ENCODE data around the gene HMCN1. TPM values are rescaled to one million over a fixed set of nuclear protein-coding genes. Genes with fewer than 3 reads are reported as not detected.
A peak's percentile ranks its signal among the peaks of the same experiment; 100 is the strongest.

The HMCN1 gene
- total RNA-seq, 1 experiment from 2014 or later: 14.9 TPM

DNA sequence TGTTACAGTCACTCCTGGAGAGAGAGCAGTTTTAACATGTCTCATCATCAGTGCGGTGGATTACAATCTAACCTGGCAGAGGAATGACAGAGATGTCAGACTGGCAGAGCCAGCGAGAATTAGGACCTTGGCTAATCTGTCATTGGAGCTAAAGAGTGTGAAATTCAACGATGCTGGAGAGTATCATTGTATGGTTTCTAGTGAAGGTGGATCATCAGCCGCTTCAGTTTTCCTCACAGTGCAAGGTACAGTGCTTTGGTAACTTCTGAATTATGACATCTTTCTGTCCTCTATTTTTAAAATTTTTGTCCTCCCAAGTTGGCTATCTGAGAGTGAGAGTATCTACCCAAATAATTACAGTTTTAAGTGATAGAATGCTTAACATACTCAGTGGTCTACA lies 199.4 kb downstream of the HMCN1 start:
- DNase-seq (ENCODE audit: low spot score): no peak
- in situ Hi-C loops (cut with HindIII; ENCODE audit: low sequenced_read_pairs): no loop called here

DNA sequence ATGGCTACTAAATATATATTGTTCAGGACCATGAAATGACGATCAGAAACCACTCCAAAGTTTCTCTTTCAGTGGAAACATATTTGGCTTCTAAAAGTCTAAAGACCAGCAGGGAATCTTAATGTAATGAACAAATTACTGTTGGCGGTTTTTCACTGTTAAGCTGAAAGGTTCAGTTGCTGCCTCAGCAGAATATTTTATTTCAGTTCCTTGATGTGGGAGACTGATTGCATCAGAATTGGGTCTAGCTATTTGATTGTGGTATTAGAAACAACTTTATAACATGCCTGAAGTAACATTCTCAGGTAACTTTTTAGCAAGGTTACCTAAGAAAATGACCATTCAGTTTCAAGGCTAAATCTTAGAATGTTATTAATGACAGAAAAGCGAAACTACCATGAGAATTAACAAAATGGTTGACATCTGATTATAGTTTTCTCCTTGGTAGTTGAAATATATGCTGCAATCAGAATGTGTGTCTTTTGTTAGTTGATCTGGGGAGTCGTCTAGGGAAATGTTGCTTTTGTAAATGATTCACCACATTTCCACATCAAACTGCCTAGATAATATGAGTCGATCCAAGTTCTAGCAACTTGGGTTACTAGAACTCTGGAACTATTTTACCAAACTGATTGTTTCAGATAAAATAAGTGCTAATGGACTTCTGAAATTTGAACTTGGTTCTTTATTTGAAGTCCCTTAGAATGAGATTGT lies 200.4 kb downstream of the HMCN1 start:
- in situ Hi-C loops (cut with HindIII; ENCODE audit: low sequenced_read_pairs): no loop called here
- no peak for DNase-seq (ENCODE audit: low spot score)

DNA sequence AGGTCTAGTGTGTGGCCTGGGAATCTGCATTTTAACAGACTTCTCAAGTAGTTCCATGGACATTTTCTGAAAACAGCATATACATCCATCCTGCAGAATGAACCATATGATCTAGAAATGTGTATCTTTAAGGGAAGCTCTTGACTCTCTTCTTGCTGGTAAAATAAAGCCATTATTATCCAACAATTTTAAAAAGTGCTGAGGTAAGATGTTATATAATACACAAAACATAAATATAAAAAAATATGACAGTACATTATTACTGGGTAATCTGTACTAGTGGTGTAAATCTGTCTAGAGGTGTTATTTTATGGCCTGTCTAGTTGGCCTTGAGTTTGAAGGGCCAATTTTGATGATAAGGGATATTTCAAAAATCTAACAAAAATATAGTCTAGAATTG lies 201.2 kb downstream of the HMCN1 start:
- in situ Hi-C loops (cut with HindIII; ENCODE audit: low sequenced_read_pairs): no loop called here
- DNase-seq (ENCODE audit: low spot score): no peak

DNA sequence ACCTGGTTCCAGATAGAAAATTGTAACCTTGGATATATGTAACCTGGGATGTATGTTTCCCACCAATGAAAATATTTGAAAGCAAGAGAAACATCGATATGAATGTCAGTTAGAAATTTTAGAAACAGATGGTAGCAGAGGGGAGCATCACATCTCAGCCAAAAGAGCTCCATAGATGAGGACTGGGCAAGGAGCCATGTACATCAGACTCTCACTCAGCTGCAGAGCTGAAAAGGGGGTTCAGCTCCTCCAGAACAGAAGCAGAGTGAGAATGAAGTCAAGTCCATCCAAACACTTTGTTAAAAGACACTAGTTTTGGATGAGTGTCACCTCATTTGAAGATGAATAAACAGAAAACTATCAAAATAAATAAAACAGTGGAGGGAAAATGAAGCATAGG lies 202.4 kb downstream of the HMCN1 start:
- in situ Hi-C loops (cut with HindIII; ENCODE audit: low sequenced_read_pairs): no loop called here
- DNase-seq (ENCODE audit: low spot score): peak; percentile 93

DNA sequence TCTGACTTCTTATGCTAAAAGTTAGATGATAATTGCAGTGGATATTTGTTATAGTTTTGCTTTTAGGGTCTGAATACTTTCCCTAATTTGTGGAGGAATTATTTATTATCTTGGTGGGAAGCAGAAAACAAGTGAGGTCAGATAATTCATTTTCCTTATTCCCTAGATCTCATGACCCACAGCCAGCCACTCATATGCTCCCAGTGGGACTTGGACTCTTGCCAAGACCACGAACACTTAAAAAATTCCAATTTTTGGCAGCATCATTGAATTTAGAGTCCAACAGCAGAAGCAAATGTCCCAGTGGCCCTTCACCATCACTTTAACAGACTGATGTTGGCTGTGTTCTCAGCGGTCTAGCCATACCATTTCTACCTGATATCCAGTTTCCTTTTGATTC lies 204.2 kb downstream of the HMCN1 start:
- DNase-seq (ENCODE audit: low spot score): no peak
- in situ Hi-C loops (cut with HindIII; ENCODE audit: low sequenced_read_pairs): no loop called here

DNA sequence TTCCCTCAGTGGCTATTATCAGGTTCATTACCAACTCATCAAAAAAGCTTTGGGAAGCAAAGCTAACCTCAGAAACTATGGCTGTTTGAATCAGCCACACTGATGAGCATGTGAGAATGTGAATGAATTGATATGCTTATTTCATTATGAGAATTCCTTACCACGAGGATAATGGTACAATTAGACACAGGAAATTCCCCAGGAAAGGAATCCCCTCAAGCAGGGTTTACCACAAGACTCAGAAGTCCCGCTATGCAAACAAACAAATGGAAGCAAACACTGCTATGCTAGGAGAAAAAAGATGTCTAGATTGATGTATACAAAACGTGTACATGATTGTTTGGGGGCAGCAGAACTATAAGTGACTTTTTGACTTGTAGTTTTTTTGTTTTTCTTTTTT lies 205.0 kb downstream of the HMCN1 start:
- DNase-seq (ENCODE audit: low spot score): no peak
- in situ Hi-C loops (cut with HindIII; ENCODE audit: low sequenced_read_pairs): no loop called here

DNA sequence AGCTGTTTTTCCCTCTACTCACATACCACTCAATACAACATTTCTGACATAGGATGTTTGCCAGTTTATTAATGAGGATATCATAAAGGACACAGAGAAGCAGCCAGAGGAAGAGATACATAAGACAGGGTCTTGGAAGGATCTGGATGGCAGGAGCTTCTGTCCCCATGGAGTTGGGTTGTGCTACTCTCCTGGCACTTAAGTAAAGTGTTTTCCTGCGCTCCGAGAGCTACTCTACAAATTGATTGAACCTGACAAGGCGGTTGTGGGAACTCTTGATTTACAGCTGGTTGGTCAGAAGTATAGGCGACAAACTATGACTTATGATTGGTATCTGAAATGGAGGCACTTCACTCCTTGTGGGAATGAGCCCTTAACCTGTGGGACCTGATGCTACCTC lies 208.8 kb downstream of the HMCN1 start:
- in situ Hi-C loops (cut with HindIII; ENCODE audit: low sequenced_read_pairs): no loop called here
- no peak for DNase-seq (ENCODE audit: low spot score)

DNA sequence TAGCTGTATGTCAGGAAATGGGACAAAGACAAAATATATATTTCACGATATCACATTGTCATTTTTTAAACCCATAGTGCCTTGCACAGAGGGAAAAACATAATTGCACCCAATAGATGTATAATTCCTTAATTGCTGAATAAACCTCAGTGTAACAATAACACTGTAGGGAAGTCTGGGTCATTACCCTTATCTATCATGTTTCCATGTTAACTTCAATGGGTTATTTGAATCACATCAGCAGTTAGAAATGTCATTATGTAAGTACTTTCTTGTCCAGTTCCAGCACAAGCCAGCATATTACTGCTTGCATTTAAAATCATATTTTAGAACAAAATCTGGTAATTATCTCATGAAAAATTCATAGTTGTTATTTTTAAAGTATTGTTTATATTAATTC lies 222.7 kb downstream of the HMCN1 start:
- in situ Hi-C loops (cut with HindIII; ENCODE audit: low sequenced_read_pairs): no loop called here
- DNase-seq (ENCODE audit: low spot score): no peak

DNA sequence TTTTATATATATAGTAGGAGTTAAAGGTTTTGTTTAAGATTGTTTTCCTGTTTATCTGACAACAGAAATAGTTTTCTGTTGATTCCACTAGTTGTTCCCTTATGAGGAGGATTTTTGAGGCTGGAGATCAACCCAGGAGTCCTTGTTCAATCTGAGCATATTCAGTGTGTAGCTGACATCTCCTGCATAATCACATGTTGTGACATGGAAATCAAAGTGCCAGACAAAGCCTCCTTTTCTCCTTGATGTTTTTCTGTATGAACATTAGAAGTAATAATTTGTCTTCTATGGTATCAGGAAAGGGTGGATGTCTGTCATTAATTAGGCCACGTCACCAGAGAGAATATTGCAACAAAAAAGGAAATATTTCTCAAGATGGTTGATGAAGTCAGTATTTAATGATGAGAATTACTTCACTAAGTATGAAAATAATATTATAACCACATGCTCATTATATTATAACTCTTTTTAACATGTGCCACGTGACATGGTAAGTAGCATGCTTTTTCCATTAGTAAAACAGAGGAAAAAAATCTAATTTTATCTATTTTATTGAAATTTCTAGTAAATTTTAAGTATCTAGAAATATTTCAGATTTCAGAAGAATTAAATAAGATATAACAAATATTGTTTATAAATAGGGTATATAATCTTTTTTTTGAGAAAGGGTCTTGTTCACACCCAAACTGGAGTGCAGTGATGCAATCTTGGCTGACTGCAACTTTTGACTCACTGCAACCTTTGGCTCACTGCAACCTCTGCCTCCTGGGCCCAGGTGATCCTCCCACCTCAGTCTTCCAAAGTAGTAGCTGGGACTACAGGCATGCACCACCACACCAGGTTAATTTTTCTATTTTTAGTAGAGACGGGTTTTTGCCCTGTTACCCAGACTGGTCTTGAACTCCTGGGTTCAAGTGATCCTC lies 223.5 kb downstream of the HMCN1 start:
- in situ Hi-C loops (cut with HindIII; ENCODE audit: low sequenced_read_pairs): no loop called here

DNA sequence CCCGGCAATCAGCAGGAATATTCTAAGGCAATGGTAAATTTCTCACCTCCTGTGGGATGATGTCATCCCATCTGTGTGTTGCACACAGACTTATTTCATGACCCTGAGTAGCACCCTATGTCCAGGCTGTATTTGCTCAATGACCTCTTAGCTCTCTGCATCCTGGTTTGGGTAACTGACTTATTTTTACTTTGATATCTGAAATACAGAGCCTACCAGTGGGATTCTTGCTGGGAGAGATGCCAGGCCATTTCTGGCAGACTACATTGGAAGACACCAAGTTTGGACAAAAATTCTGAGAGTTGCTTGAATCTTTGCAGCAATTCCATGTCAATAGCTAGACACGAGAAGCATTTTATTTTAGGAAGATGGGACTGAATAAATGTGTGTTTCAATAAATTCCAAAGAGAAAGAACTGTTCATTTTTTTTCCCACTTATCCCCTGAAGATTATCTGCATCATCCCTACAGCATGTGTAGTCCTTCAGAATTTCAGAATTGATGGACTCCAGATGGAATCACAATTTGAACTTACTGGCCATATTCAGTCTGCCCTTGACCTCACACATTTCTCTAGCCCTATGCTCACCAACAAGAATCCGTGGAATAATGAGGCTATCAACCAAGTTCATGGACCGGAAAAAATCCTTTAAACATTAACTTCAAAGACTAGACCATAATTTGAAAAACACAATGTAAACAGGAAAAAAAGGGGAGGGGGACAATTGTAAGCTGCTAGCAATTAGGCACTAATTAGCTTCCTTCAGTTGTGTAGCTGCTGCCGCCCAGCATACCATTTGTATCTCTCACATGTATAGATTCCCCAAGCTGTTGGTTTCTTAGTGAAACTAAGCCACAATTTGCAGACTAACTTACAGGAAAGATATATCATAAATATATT lies 226.5 kb downstream of the HMCN1 start:
- in situ Hi-C loops (cut with HindIII; ENCODE audit: low sequenced_read_pairs): no loop called here
- DNase-seq (ENCODE audit: low spot score): no peak

More for the DNA sequence above, 223.5 kb downstream of the HMCN1 start:
- DNase-seq (ENCODE audit: low spot score): no peak

DNA sequence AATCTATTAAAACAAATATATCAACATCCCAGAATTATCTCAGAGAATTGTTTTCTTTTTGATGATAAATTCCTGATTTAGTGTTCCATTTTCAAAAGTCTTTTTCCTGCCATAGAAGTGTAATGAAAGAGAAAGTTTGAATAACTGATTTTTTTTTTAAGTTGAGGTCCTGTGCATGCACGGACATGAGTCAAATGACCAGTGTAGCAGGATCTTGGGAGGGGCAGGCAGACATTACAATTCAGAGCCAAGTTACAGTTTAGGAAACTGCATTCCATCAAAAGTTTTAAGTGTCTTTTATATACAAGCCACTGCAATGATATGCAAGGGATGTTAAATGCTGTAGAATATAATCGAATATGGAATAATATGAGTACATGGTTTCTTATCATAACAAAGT lies 227.5 kb downstream of the HMCN1 start:
- in situ Hi-C loops (cut with HindIII; ENCODE audit: low sequenced_read_pairs): no loop called here
- DNase-seq (ENCODE audit: low spot score): no peak

DNA sequence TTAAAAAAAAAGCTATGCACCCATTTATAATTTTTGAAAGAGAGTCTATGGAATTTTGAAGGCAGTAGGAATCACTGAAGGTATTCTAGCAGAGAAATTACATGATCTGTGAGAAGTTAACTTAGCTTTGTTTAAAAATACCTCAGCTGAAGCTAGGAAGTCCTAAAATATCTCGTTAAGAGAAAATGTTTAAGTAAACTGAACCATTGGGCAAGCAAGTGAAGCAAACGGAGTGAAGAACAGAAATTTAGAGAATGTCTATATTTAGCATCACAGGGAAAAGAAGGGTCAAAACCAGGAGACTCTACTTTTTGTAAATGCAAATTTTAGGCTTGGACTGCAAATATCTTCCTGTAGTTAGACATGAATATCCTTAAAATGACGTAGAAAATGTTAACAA lies 230.8 kb downstream of the HMCN1 start:
- no peak for DNase-seq (ENCODE audit: low spot score)
- in situ Hi-C loops (cut with HindIII; ENCODE audit: low sequenced_read_pairs): no loop called here

DNA sequence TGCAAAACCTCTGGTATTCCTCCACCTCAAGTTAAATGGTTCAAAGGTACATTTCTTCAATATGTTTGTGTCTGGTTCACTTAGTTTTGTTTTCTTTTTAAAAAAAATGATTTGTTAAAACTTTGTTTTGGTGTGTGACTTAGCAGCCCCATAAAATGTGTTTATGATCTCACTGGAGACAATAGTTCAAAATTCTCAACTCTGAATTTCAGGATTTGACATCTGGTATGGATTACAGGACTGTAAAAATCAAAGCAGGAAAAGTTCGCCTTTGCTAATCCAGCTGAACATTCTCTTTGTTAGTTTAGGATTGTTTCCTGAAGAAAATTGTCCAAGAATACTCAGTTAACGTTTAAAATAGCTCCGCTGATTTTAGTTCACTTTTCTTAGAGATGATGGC lies 231.7 kb downstream of the HMCN1 start:
- in situ Hi-C loops (cut with HindIII; ENCODE audit: low sequenced_read_pairs): no loop called here
- DNase-seq (ENCODE audit: low spot score): no peak

DNA sequence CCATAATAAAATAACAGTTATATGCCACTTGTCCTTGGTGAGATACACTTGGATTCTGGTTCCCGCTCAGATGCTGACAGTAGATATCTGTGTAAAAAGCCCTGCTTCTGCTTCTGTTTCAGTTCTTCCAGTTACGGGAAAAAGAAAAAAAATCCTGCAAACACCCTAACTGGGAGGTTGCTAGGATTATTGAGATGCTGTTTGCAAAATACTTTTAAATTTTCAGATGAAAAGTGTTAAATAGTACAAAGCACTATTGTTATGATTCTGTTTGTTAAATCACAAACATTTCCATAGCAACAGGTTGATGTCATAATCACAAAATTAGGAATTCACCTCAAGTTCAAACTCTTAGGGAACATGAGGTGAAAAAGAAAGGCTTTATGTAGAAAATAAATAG lies 232.3 kb downstream of the HMCN1 start:
- in situ Hi-C loops (cut with HindIII; ENCODE audit: low sequenced_read_pairs): no loop called here
- no peak for DNase-seq (ENCODE audit: low spot score)

DNA sequence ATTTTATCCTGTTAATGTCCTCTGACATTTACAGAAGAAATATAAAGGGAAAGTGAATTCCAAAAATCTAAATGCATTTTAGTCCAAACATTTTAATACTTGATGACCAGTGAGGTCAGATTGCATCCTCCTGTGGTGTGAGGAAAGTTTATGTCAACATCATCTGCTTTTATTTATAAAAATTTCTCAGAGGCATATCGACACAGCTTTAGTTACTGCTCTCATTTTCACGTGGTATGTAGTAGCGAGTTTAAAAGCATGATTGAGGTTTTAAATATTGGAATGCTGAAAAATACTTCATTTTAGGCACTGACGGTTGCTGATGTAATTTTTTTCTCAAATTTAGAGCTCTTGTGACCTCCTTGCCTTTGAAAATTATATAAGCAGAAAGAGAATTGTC lies 234.8 kb downstream of the HMCN1 start:
- in situ Hi-C loops (cut with HindIII; ENCODE audit: low sequenced_read_pairs): no loop called here

DNA sequence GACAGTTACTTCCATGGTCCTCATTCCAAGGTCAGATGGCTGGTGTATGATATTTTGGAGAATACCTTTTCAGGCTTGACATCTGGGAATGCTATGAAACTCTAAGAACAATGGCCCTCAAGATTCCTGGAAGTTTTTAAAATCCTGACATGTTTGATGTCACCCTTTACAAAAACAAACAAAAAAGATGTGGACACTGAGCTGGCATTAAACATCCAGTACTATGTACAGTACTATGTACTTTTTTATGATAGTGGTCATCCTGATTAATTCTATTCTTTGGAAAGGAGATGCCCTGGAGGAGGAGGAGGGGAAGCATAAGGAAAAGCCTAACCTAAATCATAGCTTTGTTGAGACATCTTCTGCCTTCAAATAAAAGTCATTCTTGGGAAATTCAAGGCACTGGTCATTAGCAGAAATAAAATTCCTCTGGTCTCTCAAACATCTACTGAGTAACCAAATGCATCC lies 235.4 kb downstream of the HMCN1 start:
- DNase-seq (ENCODE audit: low spot score): no peak
- in situ Hi-C loops (cut with HindIII; ENCODE audit: low sequenced_read_pairs): no loop called here

More for the DNA sequence above, 234.8 kb downstream of the HMCN1 start:
- DNase-seq (ENCODE audit: low spot score): no peak

DNA sequence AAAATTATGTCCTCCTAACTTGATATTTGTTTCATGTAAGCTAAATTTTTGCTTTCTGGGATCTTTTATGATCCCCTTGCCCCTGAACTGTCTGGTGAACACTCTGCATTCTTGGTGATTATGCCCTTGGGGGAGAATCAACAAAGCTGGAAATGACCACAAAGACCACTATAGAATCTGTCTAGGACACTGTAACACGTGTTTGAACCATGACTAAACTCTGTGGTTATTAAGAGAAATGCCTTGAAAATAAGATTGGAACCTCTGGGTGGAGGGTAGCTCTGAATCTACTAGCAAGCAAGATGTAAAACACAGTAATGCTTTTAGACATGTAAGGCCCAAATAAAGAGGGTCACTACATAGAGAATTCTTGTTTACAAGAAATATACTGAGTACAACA lies 237.5 kb downstream of the HMCN1 start:
- in situ Hi-C loops (cut with HindIII; ENCODE audit: low sequenced_read_pairs): no loop called here
- no peak for DNase-seq (ENCODE audit: low spot score)

DNA sequence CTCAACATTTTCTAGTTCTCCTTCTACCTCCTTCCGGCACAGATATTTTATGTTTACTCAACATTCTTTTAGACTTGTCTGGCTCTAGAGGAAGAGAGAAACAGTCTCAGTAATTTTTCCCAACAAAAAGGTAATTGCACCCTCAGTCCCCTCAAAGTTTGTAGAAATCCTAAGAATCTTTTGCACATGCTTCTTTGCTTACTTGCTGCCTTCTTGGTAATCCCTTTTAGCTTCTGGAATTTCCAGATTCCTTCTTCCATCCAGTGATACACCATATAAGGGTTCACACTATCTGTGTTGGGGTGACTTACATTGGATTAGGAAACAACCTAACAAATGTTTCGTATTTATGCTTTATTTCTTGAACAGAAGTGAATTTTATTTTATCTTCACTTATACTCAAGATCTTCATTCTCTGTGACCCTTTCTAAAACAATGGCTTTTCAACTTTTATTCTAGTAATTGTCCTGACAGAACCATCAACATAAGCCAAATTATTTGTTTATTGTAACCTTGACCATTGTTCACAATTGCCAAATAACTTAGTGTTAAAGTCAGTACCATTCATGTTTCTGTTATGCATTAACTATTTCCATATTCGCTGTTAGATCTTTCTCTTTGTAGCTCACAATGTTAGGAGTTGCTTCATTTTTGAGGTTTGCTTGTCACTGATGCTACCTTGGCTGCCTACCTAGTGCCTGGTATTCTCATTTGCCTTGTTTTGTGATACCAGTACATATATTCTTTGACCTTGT lies 238.1 kb downstream of the HMCN1 start:
- in situ Hi-C loops (cut with HindIII; ENCODE audit: low sequenced_read_pairs): no loop called here
- no peak for DNase-seq (ENCODE audit: low spot score)

DNA sequence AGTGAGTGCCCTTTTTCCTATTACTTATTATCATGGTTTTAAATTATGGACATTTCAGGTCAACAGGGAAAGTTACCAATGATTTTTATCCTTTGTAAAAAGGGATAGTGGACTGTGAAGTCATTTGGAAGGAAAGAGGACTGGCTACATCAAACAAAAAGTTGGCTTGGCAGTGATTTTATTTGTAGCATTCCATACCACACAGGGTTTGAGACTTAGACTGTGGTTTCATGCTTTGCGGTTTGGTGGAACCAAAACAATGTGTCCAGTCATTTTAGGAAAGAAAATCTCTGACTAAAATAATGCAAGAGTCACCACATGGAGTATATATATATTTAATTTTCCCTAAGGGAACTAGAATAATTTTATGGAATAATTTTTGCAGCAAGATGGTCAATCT lies 239.5 kb downstream of the HMCN1 start:
- in situ Hi-C loops (cut with HindIII; ENCODE audit: low sequenced_read_pairs): no loop called here
- DNase-seq (ENCODE audit: low spot score): no peak

Measured in G401 (cell line).